Panc1 (cell line): ENCODE measurements around the gene PLEKHO1. TPM values are rescaled to one million over a fixed set of nuclear protein-coding genes. Genes with fewer than 3 reads are reported as not detected.

ENCODE experiments used
- ATAC-seq: fragments of 200-7000 bp; cut with Tn5 transposase; 2 replicates; pipeline ENCODE4 v1.9.1; 2020; ENCODE audit warnings: mild to moderate bottlenecking, moderate library complexity
- BruUV-seq: library from RNA; stranded (reverse); fragments of 400-500 nt; replicated peaks from 2 replicates; lab custom pipeline; 2021; lab: Mats Ljungman, UMichigan
- CTCF ChIA-PET: fragments of 300-600 bp; sonication (Branson Sonifier 250); formaldehyde crosslinking; loops from one replicate; lab custom pipeline; 2022; ENCODE audit warnings: antibody characterized with exemption; lab: Charles Lee
- POLR2A ChIA-PET: fragments of 300-600 bp; sonication (Branson Sonifier 250); formaldehyde crosslinking; loops from one replicate; lab custom pipeline; 2022; ENCODE audit warnings: antibody characterized with exemption; lab: Charles Lee
- DNase-seq: peaks from one replicate; pipeline ENCODE4 v3.0.0-alpha.2; 2010; ENCODE audit warnings: low read depth, low spot score
- H3K27ac ChIP-seq: 2 replicates; pipeline ENCODE4 v1.5.1; 2011; ENCODE audit warnings: mild to moderate bottlenecking, low read length, inconsistent platforms
- H3K27me3 ChIP-seq: fragments of 200-500 bp; sonication (Bioruptor generic); 2 replicates; pipeline ENCODE4 v1.6.0; 2014; ENCODE audit warnings: low read length, inconsistent platforms; ENCODE audit not compliant: control insufficient read depth, insufficient read depth
- H3K36me3 ChIP-seq: fragments of 200-500 bp; sonication (Bioruptor generic); 2 replicates; pipeline ENCODE4 v1.5.1; 2014; ENCODE audit warnings: inconsistent platforms, mild to moderate bottlenecking, low read length, moderate library complexity; ENCODE audit not compliant: control insufficient read depth, insufficient read depth
- H3K4me1 ChIP-seq: 2 replicates; pipeline ENCODE4 v1.5.1; 2011; ENCODE audit warnings: inconsistent platforms, mild to moderate bottlenecking, low read length, moderate library complexity; ENCODE audit not compliant: control insufficient read depth, insufficient read depth
- H3K4me3 ChIP-seq, 2 experiments: 2 replicates each; pipeline ENCODE4 v1.5.1; 2011 to 2012; ENCODE audit warnings: low read depth in 2 of 2, low read length in 2 of 2, mild to moderate bottlenecking in 2 of 2, inconsistent platforms in 1 of 2, moderate library complexity in 1 of 2
- H3K9me3 ChIP-seq: fragments of 200-500 bp; sonication (Bioruptor generic); 2 replicates; pipeline ENCODE4 v1.5.1; 2014; ENCODE audit warnings: low read depth, mild to moderate bottlenecking, inconsistent platforms, low read length, moderate library complexity; ENCODE audit not compliant: control insufficient read depth, insufficient read depth
- CTCF ChIP-seq: fragments of 450-650 bp; IDR thresholded peaks from 2 replicates; pipeline ENCODE4 v1.5.1; 2017; ENCODE audit warnings: mild to moderate bottlenecking
- POLR2AphosphoS5 ChIP-seq: IDR thresholded peaks from 2 replicates; pipeline ENCODE4 v1.6.1; 2012; ENCODE audit warnings: mild to moderate bottlenecking, low read depth, low read length, moderate library complexity
- REST ChIP-seq, 2 experiments: IDR thresholded peaks; 2 replicates each; pipeline ENCODE4 v1.6.1; 2011 to 2012; ENCODE audit warnings: low read depth in 2 of 2, control low read depth in 1 of 2, low read length in 1 of 2, mild to moderate bottlenecking in 1 of 2, moderate library complexity in 1 of 2; ENCODE audit not compliant: insufficient read depth in 1 of 2
- SIN3A ChIP-seq: IDR thresholded peaks from 2 replicates; pipeline ENCODE4 v1.6.1; 2012; ENCODE audit warnings: low read depth, mild to moderate bottlenecking, low read length, moderate library complexity, borderline replicate concordance; ENCODE audit not compliant: insufficient read depth
- TCF7L2 ChIP-seq: IDR thresholded peaks from 2 replicates; pipeline ENCODE4 v1.6.1; 2011; ENCODE audit warnings: mild to moderate bottlenecking, low read depth, low read length, inconsistent platforms
- in situ Hi-C: cut with HindIII; loops from 2 replicates; pipeline ENCODE4 v1.10.0; 2016; ENCODE audit warnings: low sequenced_read_pairs, low pct_unique_long_range_greater_than_20kb
- intact Hi-C: fragments of 100-400 bp; cut with micrococcal nuclease; formaldehyde crosslinking; loops from one replicate; pipeline ENCODE4 v1.10.0; 2022; ENCODE audit not compliant: unreplicated experiment
- total RNA-seq: library from RNA; stranded (reverse); gene quantifications from one replicate; pipeline ENCODE4 v1.2.1, GENCODE V29; 2021; ENCODE audit not compliant: unreplicated experiment

PLEKHO1 gene
- total RNA-seq, 1 experiment from 2014 or later: 9.1 TPM

GRCh38 chr1:150194381-150195031 lies 44.8 kb downstream of the PLEKHO1 start:
- no peak for ATAC-seq
- ChIA-PET POLR2A (no interaction called here), CTCF (no interaction called here)
- H3K27me3 ChIP-seq: no peaks in the 10 kb centered on the region
- no peaks in the 10 kb centered on the region for H3K36me3 ChIP-seq
- no peaks in the 10 kb centered on the region for H3K9me3 ChIP-seq
- in situ Hi-C loops (no loop called here), intact Hi-C loops (no loop called here)
- H3K4me3 ChIP-seq: no peak overlapping the region
- 0 out of 2 replicates have a peak, but pooled peaks cover 3% of the 10 kb centered on the region for H3K4me1 ChIP-seq
- no TSS peak for BruUV-seq
- DNase-seq: no peak
- H3K27ac ChIP-seq: no peak overlapping the region
- TF ChIP-seq POLR2AphosphoS5: no peak

DNA sequence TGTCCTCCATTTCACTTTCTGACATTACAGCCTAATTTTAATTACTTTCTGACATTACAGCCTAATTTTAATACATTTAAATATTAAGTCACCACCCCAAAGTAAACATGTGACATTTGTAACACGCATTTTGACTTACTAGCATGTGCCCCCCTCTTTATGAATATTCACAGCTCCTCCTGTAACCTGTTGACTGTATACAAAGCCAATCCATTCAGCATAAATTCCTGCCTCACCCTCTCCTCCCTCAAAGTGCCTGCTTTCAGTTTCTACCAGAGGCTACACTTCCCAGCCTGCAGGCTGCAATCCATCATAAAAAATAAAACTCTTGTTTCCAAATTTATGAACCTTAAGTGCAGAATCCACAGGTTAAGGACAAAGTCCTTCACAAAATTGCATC lies 46.7 kb downstream of the PLEKHO1 start:
- Histone ChIP-seq H3K4me3 (no peak overlapping the region), H3K36me3 (no peaks in the 10 kb centered on the region), H3K9me3 (no peaks in the 10 kb centered on the region), H3K27me3 (no peaks in the 10 kb centered on the region), H3K27ac (no peak overlapping the region), H3K4me1 (0 out of 2 replicates have a peak, but pooled peaks cover 3% of the 10 kb centered on the region)
- in situ Hi-C loops (no loop called here), intact Hi-C loops (no loop called here)
- POLR2A ChIA-PET: interaction anchor here (0.6 kb wide), 1 partner anchor 559 kb away, joined by 5 read pairs; no protein-coding TSS in a partner anchor
- no peak for DNase-seq
- no TSS peak for BruUV-seq
- CTCF ChIA-PET: interaction anchor here (0.6 kb wide), 1 partner anchor 30 kb away, joined by 3 read pairs; no protein-coding TSS in a partner anchor
- ATAC-seq: no peak
- no peak for TF ChIP-seq CTCF
- no peak for TF ChIP-seq REST (IDR thresholded peaks at IDR 0.05; ENCODE audit: insufficient read depth in 1 of 2, low read depth in 2 of 2, low read length in 1 of 2)
- no peak for TF ChIP-seq POLR2AphosphoS5
- no peak for TF ChIP-seq TCF7L2
- TF ChIP-seq SIN3A: no peak
